HepG2 (cell line): ENCODE data around the gene MADCAM1.

ENCODE experiments used
- CTCF ChIP-seq: sonication (generic); formaldehyde crosslinking; IDR thresholded peaks from 2 replicates; pipeline ENCODE4 v1.5.0; 2020; ENCODE audit warnings: mild to moderate bottlenecking, missing genetic modification reagents, moderate library complexity
- PHF8 ChIP-seq: sonication (generic); formaldehyde crosslinking; IDR thresholded peaks from 2 replicates; pipeline ENCODE4 v1.5.0; 2020; ENCODE audit warnings: missing genetic modification reagents

- TF ChIP-seq PHF8, result no peak
- no peak for TF ChIP-seq CTCF
These were observed 50.8 kb downstream of the MADCAM1 start for GRCh38 chr19:547117-547516.
